Endothelial cell of umbilical vein (primary cell): Measurements from ENCODE around the gene NLRP3. TPM values are rescaled to one million over a fixed set of nuclear protein-coding genes. Genes with fewer than 3 reads are reported as not detected.

Experiments used
- BruUV-seq: library from RNA; stranded (reverse); fragments of 400-500 nt; replicated peaks from 2 replicates; lab custom pipeline; 2021; lab: Mats Ljungman, UMichigan
- CTCF ChIA-PET: fragments of 300-600, 350-600 bp; sonication (Branson Sonifier 250); formaldehyde crosslinking; loops from one replicate; lab custom pipeline; 2021; ENCODE audit warnings: antibody characterized with exemption, inconsistent platforms; lab: Charles Lee
- POLR2A ChIA-PET: fragments of 300-600, 350-600 bp; sonication (Branson Sonifier 250); formaldehyde crosslinking; loops from one replicate; lab custom pipeline; 2021; ENCODE audit warnings: antibody characterized with exemption, inconsistent platforms; lab: Charles Lee
- DNase-seq: peaks from one replicate; pipeline ENCODE4 v3.0.0-alpha.2; 2011; ENCODE audit warnings: low read depth, low spot score
- FAIRE-seq: peaks from 2 replicates; lab custom pipeline; 2011; peaks lifted over from hg19 to GRCh38; lab: Jason Lieb, UNC
- H2AFZ ChIP-seq: 2 replicates; pipeline ENCODE4 v1.6.0; 2012; ENCODE audit warnings: low read depth, low read length, control low read depth, inconsistent platforms
- H3K27ac ChIP-seq: 2 replicates; pipeline ENCODE4 v1.5.1; 2011; ENCODE audit warnings: low read depth, mild to moderate bottlenecking, control low read depth, low read length, moderate library complexity; ENCODE audit not compliant: insufficient read depth
- H3K27me3 ChIP-seq, 2 experiments: 2 replicates each; pipeline versions ENCODE4 v1.6.0 to v1.6.1; 2011; ENCODE audit warnings: low read length in 2 of 2, mixed read lengths in 1 of 2; ENCODE audit not compliant: control insufficient read depth in 2 of 2, insufficient read depth in 2 of 2
- H3K36me3 ChIP-seq, 2 experiments: 2 replicates in 1 of 2; 3 replicates in 1 of 2; pipeline ENCODE4 v1.5.1; 2011; ENCODE audit warnings: low read length in 2 of 2, mild to moderate bottlenecking in 1 of 2, moderate library complexity in 1 of 2; ENCODE audit not compliant: control insufficient read depth in 2 of 2, insufficient read depth in 2 of 2; ENCODE audit errors: extremely low read depth in 1 of 2
- H3K4me1 ChIP-seq: 3 replicates; pipeline ENCODE4 v1.5.1; 2011; ENCODE audit warnings: mild to moderate bottlenecking, low read length; ENCODE audit not compliant: control insufficient read depth, insufficient read depth; ENCODE audit errors: extremely low read depth
- H3K4me2 ChIP-seq: 2 replicates; pipeline ENCODE4 v1.6.1; 2011; ENCODE audit warnings: low read length, control low read depth, mixed read lengths; ENCODE audit not compliant: insufficient read depth
- H3K4me3 ChIP-seq, 3 experiments: fragments of 200-600 bp in 1 of 3; sonication (generic), shearing (Covaris generic) in 1 of 3; replicated peaks in 1 of 3; 2 replicates each; pipeline ENCODE4 v1.5.1; 2011 to 2016; ENCODE audit warnings: control low read depth in 3 of 3, low read length in 3 of 3, mild to moderate bottlenecking in 2 of 3, inconsistent platforms in 1 of 3, low read depth in 1 of 3, moderate library complexity in 1 of 3; ENCODE audit not compliant: insufficient read depth in 1 of 3
- H3K79me2 ChIP-seq: 2 replicates; pipeline ENCODE4 v1.6.0; 2012; ENCODE audit warnings: low read length, inconsistent platforms; ENCODE audit not compliant: control insufficient read depth, insufficient read depth
- H3K9ac ChIP-seq: replicated peaks from 2 replicates; pipeline ENCODE3; 2011; ENCODE audit warnings: low read length, control low read depth; ENCODE audit not compliant: insufficient read depth; ENCODE audit errors: extremely low read depth
- H3K9me1 ChIP-seq: replicated peaks from 3 replicates; pipeline ENCODE4 v1.6.0; 2011; ENCODE audit warnings: mild to moderate bottlenecking, low read length; ENCODE audit not compliant: control insufficient read depth, insufficient read depth; ENCODE audit errors: extremely low read depth
- H3K9me3 ChIP-seq: replicated peaks from 2 replicates; pipeline ENCODE4 v1.5.1; 2012; ENCODE audit warnings: low read length, inconsistent platforms; ENCODE audit not compliant: control insufficient read depth, insufficient read depth
- H4K20me1 ChIP-seq: replicated peaks from 2 replicates; pipeline ENCODE3; 2011; ENCODE audit warnings: mild to moderate bottlenecking, low read length; ENCODE audit not compliant: control insufficient read depth, insufficient read depth; ENCODE audit errors: extremely low read depth
- CTCF ChIP-seq, 2 donors: IDR thresholded peaks; 1 replicate in 1 of 2; 2 replicates in 1 of 2; pipeline ENCODE4 v1.5.1; 2011; ENCODE audit warnings: low read length in 2 of 2, mild to moderate bottlenecking in 2 of 2, moderate library complexity in 2 of 2, control low read depth in 1 of 2, inconsistent platforms in 1 of 2, low read depth in 1 of 2; ENCODE audit not compliant: insufficient read depth in 1 of 2; ENCODE audit errors: extremely low read depth in 1 of 2
- EZH2 ChIP-seq: IDR thresholded peaks from 2 replicates; pipeline ENCODE4 v1.6.1; 2012; ENCODE audit warnings: borderline replicate concordance, low read depth, mild to moderate bottlenecking, moderate library complexity, low read length, inconsistent platforms; ENCODE audit not compliant: severe bottlenecking
- FOS ChIP-seq: IDR thresholded peaks from 2 replicates; pipeline ENCODE4 v1.6.1; 2011; ENCODE audit warnings: mild to moderate bottlenecking, low read length, moderate library complexity, borderline replicate concordance; ENCODE audit not compliant: insufficient read depth
- GATA2 ChIP-seq: IDR thresholded peaks from 2 replicates; pipeline ENCODE4 v1.7.0; 2011; ENCODE audit warnings: low read depth, mild to moderate bottlenecking, moderate library complexity, mixed read lengths, low read length; ENCODE audit not compliant: insufficient read length, insufficient read depth
- JUN ChIP-seq: IDR thresholded peaks from 2 replicates; pipeline ENCODE4 v1.6.1; 2011; ENCODE audit warnings: borderline replicate concordance, low read depth; ENCODE audit not compliant: insufficient read length, insufficient read depth
- MAX ChIP-seq: IDR thresholded peaks from 2 replicates; pipeline ENCODE4 v1.6.1; 2011; ENCODE audit not compliant: insufficient read depth, insufficient read length
- MYC ChIP-seq: IDR thresholded peaks from one replicate; pipeline ENCODE4 v1.6.1; 2011; ENCODE audit warnings: mild to moderate bottlenecking, low read depth, low read length
- POLR2A ChIP-seq: IDR thresholded peaks from 2 replicates; pipeline ENCODE4 v1.6.1; 2012; ENCODE audit warnings: low read depth, mild to moderate bottlenecking, control low read depth, low read length
- POLR2AphosphoS5 ChIP-seq: IDR thresholded peaks from 2 replicates; pipeline ENCODE4 v1.6.1; 2012; ENCODE audit warnings: low read depth, mild to moderate bottlenecking, control low read depth, low read length, moderate library complexity; ENCODE audit not compliant: insufficient read depth
- dilution Hi-C: fragments of 300-500 bp; cut with MboI; formaldehyde crosslinking; loops from one replicate; pipeline ENCODE4 v1.15.0; 2019; ENCODE audit warnings: low sequenced_read_pairs; ENCODE audit not compliant: extremely low pct_ligation_motif_present
- intact Hi-C: fragments of 100-400 bp; cut with micrococcal nuclease; formaldehyde crosslinking; loops from one replicate; pipeline ENCODE4 v1.10.0; 2022
- polyA plus RNA-seq, 4 experiments: library from polyadenylated mRNA; depleted of rRNA in 3 of 4; stranded (reverse) in 3 of 4; unstranded in 1 of 4; fragments of >200 nt; gene quantifications; 2 replicates each; pipeline versions ENCODE4 v1.2.1 to v1.2.3, GENCODE V29; 2011 to 2012; ENCODE audit warnings: missing spikeins in 1 of 4
- total RNA-seq: library from RNA; stranded (reverse); gene quantifications from 2 replicates; pipeline ENCODE4 v1.2.3, GENCODE V29; 2021

Gene NLRP3
- total and polyA plus RNA-seq, 2 donors (not counting 3 experiments of a cell fraction or from before 2014, with no cell fraction given), result 0.24 to 0.29 TPM

- no peak overlapping the region for H3K4me2 ChIP-seq
- DNase-seq (no peak), FAIRE-seq (no peak)
- no peaks in the 10 kb centered on the region for H3K27me3 ChIP-seq
- ChIA-PET POLR2A (no interaction called here), CTCF (no interaction called here)
- H3K79me2 ChIP-seq, result no peaks in the 10 kb centered on the region
- intact Hi-C loops, result no loop called here
- H3K9ac ChIP-seq, result no peak overlapping the region
- peaks cover 3% of the 10 kb centered on the region for H3K9me3 ChIP-seq
- dilution Hi-C loops, result no loop called here
- H3K4me1 ChIP-seq, result no peaks in the 10 kb centered on the region
- no peaks in the 10 kb centered on the region for H4K20me1 ChIP-seq
- no peak overlapping the region for H3K27ac ChIP-seq
- no peaks in the 10 kb centered on the region for H3K36me3 ChIP-seq
- no TSS peak for BruUV-seq
- H3K4me3 ChIP-seq, result no peak overlapping the region
- H2AFZ ChIP-seq, result no peak overlapping the region
- no peaks in the 10 kb centered on the region for H3K9me1 ChIP-seq
- TF ChIP-seq MAX (no peak), MYC (no peak), FOS (no peak), GATA2 (no peak), CTCF (IDR thresholded peaks at IDR 0.05; ENCODE audit: extremely low read depth in 1 of 2, insufficient read depth in 1 of 2, low read depth in 1 of 2, low read length in 2 of 2) (no peak), POLR2AphosphoS5 (no peak), POLR2A (no peak), JUN (no peak), EZH2 (no peak)
Observed at GRCh38 chr1:247406014-247406656, 9.8 kb upstream of the NLRP3 start.
